GM19025 (cell line): ENCODE data around the gene VOPP1.

Experiments used
- ATAC-seq: cut with Tn5 transposase; IDR thresholded peaks from one replicate; pipeline ENCODE4 v1.9.1; 2021; ENCODE audit warnings: mild to moderate bottlenecking, low read depth, moderate library complexity; ENCODE audit not compliant: unreplicated experiment

The VOPP1 gene

DNA sequence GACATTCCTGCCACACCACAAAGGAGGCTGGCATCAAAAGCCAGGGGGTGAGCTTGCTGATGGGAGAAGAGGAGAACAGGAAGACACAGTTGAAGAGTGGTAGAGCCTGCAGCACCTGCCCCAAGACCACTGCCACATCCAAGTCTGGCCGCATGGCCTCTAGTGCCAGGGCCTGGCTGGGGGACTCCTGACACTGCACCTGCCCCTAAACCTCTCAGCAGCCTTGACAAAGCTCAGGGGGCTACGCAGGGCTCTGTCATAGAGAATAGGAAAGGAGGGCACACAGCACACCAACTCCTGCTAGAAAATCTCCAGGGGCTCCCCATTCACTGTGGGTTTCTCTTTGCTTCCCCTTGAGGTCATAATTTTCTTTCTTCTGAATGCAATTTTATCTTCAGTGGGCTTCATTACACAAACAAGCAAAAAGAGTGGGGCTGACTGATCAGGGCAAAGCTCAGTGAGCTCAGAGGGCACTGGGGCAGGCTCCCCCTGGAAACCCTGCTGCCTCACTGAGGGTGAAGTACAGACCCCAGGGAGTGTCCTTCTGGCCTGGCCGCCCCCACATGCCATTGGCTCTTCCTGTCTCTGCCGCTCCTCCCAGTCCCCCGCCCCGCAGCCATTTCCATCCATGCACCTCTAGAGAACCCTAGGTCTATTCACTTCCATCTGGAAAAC lies 37.2 kb downstream of the VOPP1 start:
- no peak for ATAC-seq

DNA sequence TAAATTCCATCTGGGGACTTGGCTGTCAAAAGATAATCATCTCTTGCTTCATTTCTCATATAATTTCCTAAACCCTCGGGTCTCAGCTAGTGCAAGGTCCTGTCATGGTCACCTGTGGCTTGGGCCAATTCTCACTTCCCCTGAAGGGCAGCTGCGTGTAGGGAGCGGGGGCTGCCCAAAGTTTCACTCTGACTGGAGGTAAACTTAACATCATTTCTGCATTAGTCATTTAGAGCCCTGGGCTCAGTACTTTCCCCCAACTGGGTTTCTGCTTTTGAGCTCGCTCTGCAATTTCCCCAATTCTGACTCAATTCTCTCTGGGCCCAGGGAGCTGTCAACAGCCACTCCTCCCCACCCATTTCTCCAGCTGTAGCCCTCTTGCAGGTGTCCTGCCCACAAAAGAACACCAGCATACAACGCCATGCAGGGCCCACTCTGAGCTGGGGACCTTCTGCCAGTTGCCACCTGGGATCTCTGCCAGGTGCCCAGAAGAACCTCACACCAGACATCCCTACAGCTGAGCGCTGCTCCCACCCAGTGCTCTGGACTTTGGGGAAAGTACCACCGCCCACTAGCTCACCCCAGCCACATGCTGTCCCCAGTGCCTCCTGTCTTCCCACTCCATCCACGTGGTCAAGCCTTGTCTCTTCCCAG lies 37.9 kb downstream of the VOPP1 start:
- ATAC-seq = peak; percentile 58

DNA sequence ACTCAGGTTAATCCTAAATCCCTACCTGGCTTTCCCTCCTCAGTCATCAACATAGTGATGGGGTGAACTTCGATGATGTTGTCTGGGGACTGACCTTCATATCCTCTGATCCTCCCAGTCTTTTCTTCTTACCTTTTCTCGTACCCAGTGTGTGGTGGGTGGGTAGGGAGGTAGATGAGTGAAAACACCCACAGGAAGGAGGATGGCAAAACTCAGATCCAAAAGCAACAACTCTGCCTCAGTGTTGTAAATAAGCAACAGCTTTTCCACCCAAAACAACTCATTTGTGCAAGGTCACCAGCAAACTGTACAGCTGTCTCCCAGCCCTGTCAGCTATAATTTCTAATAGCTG lies 38.6 kb downstream of the VOPP1 start:
- ATAC-seq = no peak

DNA sequence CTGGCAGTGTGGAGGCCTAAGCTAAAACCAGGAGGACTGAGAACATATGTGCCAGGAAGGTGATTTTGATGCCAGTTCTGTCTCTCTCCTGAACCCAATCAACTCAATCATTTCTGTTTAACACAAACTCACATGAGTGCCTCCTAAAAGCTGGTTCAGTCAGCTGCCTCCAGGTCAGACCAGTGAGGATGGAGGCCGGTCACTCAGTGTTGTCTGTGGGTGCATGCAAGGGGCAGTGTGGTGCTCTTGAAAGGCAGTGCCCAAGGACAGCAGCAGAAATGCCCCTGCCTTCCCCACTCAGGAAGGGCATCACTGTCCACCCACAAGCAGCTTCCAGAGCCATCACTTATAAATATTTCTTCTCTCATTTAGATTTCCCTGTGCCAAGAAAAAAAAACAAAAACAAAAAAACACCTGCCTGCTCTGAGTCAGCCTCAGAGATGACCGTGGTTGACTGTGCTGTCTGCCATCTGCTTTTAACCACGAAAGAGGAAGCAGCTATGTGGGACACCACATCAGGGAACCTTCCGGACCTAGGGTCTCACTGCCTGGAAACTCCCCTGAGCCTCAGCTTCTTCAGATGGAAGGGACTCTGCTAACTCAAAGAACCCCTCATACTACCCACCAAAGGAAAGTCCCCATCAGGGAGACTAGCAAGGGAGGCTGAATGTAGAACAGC lies 39.1 kb downstream of the VOPP1 start:
- peak; percentile 45 for ATAC-seq

DNA sequence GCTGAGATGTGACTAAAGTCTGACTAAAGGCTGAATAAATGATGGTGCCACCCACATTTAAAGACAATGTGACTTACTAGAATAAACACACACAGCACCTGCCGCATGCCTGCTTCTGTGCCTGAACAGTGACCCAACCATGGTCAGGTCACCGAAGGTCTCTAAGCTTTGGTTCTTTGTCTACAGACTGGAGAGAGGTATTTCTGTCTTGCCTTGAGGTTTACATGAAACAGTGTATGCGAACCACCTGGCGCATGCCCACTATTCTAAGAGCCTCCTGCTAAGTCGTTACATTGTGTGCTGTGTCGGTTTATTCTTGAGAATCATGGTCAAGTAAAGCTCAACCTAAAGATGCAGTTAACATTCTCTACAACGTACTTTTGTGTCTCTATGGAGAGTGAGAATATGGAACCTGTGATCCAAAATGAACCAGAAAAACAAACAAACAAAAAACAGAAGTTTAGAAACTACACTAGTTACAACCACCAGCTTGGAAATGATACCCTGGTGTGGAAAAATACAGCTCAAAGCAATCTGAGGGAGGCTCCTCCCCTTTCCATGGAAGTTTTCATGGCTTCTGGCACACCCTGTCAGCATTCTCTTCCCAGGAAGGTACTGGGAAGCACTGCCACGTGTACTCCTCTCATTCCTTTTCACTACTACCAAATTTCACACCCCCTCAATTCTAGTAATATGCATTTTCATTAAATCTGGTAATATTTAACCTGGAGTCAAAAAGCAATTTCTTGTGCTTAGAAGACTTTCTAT lies 40.0 kb downstream of the VOPP1 start:
- ATAC-seq = no peak

DNA sequence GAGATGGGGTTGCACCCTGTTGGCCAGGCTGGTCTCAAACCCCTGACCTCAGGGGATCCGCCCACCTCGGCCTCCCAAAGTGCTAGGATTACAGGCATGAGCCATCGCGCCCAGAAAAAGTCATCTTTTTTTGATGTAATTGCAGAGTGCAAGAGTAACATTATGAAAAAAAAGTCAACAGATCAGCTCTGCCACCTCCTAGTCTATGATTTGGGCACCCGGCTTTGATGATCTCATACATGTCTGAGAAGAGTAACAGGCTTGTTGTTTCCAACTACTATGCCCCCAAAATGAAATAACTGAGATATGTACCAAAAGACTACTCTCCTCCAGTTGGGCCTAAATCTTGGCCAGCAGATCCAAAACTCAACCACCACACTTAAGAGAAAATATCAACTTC lies 40.8 kb downstream of the VOPP1 start:
- ATAC-seq = no peak

DNA sequence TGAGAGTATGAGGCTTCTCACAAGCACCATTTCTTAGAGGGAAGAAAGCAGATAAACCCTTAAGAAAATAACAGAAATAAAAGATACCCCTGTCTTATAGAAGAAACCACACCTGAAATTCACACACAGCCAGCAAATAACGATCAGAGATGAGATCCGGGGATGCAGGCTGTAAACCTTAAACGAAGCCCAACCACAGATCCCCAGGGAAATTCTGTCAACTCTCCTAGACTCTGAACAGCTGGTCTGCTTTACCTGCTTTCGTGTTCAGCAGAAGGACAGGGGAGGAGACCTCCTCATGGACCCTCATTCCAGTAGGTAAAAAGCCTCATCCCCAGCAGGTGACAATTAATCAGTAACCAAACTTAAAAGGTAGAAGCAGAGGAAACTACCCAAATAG lies 45.0 kb downstream of the VOPP1 start:
- ATAC-seq = no peak

DNA sequence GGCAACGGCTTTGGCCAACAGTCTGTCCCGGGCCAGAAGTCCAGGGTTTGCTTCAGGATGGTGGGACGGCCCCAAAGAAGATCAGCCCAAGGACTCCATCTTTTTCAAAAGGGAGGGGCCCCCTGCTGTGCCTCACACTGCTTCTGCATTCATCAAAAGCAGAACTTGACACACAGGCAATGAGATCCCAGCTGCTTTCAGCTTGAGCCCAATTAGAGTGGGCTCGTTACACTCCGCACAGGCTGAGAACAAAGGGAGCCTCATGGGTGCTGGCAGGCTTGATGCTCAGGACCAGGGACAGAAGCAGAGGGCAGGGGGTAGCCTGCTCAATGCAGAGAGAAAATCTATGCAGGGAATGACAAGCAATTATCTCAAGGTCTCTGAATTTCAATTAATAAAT lies 45.5 kb downstream of the VOPP1 start:
- ATAC-seq = no peak

DNA sequence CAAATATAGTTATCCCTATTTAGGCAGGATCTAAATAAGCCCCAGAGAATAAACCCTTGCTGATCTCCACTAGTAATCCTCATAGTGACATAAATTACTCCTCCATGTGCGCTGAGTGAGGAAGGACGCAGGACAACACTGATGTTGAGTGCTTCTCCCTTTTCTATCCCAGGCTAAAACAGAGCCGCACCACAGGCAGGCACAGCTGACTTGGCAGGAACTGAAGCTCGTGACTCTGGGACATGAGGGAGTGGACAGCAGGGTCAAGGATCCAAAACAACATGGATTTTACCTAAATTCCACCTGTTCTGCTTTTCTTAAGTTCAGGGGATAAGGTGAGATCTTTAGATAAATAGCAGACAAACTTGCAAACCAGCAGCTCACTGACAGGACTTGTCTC lies 46.0 kb downstream of the VOPP1 start:
- no peak for ATAC-seq

DNA sequence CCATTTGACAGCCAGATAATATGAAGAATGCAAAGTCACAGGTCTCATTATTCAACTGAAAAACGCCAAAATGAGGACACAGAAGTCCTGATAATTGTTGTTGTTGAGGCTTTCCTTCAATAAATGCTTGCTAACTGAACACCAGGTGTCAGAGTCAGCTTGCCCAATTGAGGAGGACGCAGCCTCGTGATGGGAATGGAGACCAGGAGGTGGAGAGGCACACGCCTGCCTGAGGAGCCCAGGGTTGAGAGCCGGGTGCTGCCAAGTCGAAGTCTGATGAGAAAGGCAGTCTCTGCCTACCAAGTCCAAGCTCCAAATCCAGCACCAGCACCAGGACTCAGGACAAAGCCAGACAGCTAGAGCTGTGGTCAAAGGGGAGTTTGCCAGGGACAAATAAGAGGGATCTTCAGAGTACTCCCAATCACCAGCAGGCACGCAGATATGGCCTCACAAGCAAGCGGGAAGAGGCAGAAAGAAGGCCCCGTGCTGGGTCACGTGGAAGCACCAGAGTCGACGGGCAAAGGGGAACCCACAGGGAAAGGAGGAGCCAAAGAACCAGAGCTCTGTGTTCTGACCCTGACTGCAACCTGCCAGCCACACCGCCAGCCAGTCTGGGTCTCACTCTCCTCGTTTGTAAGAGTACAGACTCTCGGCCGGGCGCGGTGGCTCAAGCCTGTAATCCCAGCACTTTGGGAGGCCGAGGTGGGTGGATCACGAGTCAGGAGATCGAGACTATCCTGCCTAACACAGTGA lies 47.6 kb downstream of the VOPP1 start:
- ATAC-seq = no peak

DNA sequence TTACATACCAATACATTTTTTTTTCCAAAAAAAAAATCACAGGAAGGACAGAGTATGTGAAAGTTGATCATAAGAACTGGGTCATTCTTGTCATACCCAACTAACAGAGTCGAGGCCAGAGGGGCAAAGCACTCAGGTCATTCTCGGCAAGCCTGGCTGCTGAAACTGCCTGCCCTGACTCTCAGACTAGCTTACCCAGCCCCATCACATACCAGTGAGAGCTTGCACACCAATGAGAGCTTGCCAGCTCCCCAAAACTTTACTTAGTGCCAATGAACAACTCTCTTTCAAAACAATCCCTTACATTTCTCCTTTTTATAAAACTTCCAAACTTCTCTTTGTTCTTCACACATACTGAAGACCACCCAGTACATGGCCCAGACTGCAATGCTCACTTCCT lies 48.9 kb downstream of the VOPP1 start:
- ATAC-seq = no peak

DNA sequence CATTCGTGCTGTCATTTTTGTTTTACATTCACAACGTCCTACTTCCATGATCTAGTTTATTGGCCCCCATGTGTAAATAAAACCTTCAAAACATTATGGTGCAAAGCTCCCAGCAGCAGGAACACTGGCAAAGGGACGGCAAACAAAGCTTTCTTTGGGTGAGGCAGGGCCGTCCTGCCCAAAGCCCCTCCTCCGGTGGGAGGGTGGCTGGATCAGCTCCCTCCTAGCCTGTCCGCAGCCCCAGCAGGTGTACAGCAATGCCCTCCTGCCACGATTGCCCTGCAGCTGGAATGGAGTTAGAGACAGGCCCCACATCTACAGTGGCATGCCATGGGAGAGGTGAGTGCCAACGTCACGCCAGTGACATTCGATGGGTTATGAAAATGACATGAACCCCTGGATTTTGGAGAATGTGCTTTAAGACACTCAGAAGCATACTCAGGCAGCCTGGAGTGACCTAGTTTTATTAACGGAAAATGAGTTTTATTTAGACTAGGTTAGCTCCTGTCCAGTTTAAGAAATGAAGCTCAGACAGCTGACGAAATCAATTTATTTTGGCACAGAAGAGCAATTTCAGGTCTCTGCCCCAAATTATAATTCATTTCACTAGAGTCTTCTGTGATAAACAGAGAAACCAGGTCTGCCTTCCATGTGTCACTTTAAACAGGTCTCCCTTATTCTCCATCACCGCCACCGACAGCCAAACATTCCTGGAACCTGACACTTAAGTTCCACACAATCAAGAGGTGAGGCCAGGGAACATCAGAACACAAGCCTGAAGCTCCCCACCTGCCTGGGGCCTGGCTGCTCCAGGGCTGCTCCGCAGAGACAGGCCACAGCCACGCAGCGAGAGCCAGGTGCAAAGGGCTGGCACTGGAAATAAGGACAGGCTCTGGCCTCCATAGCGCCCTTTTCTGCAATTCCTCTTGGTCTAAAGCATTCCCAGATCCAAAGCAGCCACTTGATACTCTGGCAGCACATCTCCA lies 50.1 kb downstream of the VOPP1 start:
- ATAC-seq = no peak

DNA sequence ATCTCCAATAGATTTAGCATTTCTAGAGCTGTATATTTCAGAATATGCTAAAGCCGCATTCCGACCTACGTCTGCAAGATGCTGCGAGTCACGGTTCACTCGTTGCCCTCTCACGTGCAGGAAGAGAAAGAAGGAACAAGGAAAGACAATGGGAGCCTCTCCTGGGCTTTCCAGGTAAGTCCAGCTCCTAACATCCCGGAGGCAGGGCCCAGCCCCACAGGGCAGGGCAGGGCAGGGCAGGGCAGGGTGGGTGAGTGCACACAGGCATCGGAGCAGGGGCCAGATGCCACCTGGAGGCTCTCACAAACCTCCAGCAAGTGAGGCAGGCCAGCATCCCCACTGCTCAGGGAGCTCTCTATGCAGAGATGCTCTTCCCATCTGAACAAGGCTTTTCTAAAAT lies 50.8 kb downstream of the VOPP1 start:
- ATAC-seq = no peak

DNA sequence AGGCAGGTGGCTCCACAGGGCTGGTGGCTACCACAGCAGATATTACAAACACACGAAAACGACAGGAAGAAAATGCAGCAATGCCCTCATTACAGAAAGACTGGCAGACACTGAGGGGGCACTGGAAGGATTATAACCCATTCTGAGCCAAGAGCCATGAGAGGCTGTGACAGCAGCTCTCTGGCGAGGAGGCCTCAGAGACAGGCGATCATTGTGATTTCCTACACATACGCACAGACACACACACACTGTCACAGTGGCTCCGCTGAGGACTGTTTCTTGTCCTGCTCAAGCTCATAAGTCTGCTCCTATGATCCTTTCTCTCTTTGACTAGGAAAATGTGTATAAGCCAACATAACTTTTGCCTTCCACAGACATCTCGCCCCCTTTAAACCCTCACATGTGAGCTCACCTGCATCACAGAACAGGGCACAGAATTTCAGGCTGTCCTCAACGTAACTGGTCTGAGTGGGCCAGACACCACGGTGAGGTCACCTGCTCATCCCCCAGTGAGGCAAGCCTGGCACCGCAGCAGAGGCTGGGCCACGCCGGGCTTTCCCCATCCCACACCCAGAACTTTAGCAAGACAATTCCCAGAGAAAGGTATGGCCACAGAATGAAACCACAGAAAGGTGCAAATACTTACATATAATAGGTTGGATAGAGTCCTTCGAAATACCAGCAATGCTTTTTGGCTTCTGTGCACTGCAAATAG lies 51.7 kb downstream of the VOPP1 start:
- ATAC-seq = no peak

DNA sequence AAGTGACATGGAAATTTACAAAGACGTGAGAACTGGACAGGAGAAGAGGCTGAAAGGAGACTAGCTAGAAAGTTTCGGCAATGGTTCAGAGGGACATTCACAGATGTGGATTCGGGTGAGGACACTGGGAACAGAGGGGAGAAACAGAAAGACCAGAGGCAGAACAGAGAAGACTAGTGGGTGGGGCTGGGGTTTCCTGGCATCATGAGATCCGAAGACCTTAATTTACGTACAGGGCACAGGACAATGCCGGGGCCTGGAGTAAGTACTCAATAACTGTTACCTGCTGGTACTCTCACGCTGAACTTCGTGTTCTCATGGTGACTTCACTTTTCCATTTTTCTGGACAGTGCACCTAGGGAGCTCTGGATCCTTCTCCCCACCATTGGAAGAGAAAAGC lies 53.5 kb downstream of the VOPP1 start:
- ATAC-seq = no peak

DNA sequence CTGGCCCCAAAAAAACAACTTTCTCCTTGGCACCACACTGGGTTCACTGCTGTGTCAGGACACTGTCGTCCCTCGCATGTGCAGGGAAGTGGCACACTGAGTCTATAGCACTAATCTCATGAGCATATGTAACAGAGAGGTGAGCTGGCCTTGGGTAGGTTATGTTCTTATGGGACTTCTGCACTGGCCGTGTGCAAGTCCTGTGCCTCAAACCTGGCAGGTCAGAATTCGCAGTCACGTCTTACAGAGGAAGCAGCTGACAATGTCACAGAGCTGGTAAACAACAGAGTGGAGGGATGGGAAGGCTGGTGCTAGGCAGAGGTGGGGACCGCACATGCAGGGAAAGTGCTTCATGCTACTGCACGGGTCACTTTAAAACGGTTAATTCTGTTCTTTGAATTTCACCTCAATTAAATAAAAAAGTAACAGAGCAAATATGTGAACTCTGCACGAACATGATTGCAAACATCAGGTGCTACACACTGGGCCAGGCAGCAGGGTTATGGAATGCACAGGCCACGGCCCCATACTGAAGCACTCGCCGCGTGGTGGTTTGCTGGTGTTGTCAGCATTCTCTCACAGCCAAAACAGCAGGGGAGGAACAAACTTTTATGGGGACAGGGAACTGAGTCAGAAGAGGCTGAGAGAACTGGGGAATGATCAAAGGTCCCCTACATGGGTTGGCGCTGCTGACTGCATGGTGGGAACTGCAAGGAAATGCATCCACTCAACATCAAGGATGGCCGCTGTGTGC lies 54.2 kb downstream of the VOPP1 start:
- ATAC-seq = no peak

DNA sequence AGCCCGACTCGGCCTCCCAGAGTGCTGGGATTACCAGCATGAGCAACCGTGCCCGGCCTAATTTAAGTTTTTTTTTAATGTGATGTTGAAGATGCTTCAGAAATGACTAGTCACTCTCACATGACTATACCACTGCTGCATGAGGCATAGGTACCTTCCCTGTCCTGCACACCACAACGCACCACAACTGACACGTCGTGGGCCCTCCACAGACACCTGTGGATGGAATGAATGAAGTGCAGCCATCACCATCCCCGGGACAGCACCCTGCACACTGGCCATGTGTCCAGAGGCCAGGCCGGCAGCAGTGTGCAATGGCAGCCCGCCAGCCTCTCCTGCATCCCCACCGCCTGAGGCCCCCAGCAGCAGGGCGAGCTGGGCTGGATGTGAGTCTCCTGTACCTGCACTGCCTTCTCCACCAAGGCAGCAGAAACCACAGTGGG lies 55.1 kb downstream of the VOPP1 start:
- peak; percentile 75 for ATAC-seq

DNA sequence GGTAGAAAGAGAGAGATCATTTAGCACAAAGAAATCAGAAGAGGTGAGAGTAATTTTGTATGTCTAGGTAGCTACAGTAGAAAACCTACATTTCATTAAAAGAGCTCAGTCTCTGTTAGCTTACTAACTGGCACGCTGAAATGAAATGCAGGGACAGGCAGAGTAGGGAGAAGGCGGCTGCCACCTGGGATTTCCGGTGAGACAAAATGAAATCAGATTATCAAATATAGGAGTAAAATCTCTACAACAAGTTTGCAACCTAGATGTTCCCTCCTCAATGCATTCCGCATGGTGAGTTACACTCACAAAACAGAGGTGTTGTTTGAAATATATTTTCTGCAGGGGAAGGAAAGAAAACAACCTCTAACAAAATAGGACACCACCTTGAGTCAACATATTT lies 55.9 kb downstream of the VOPP1 start:
- no peak for ATAC-seq
